ENCODE results near the gene FBLN7. TPM values are rescaled to one million over a fixed set of nuclear protein-coding genes. Genes with fewer than 3 reads are reported as not detected.

FBLN7 gene
- total RNA-seq, 6 experiments from 2014 or later = 1.2 to 5.4 (median 2.9) TPM

GRCh38 chr2:112151701-112152440 lies 13.7 kb downstream of the FBLN7 start:
- TF ChIP-seq CTCF (IDR thresholded peaks at IDR 0.05) = no peak
- TF ChIP-seq POLR2A (IDR thresholded peaks at IDR 0.05) = no peak

GRCh38 chr2:112152476-112153178 lies 14.4 kb downstream of the FBLN7 start:
- Histone ChIP-seq H3K27me3 (no peaks in the 10 kb centered on the region), H3K4me1 (no peaks in the 10 kb centered on the region), H3K9me3 (no peaks in the 10 kb centered on the region), H3K27ac (no peak overlapping the region), H3K4me3 (no peak overlapping the region), H3K36me3 (no peaks in the 10 kb centered on the region)
- intact Hi-C loops (cut with DNase I) = no loop called here
- TF ChIP-seq CTCF (IDR thresholded peaks at IDR 0.05) (no peak), POLR2A (IDR thresholded peaks at IDR 0.05) (no peak)
- 85% methylated on average over 6 of the region's 10 CpGs for WGBS (ENCODE audit: insufficient coverage, low coverage, low lambda C conversion rate, missing lambda C conversion rate)
- DNase-seq (peak in 1 of 3 donors; percentile 15), ATAC-seq (no peak)

More at GRCh38 chr2:112151701-112152440, 13.7 kb downstream of the FBLN7 start:
- H3K27me3 ChIP-seq = no peaks in the 10 kb centered on the region
- no peaks in the 10 kb centered on the region for H3K36me3 ChIP-seq
- no peak overlapping the region for H3K27ac ChIP-seq
- ATAC-seq = no peak
- H3K9me3 ChIP-seq = no peaks in the 10 kb centered on the region
- WGBS (ENCODE audit: insufficient coverage, low coverage, low lambda C conversion rate, missing lambda C conversion rate) = 96% methylated on average over 5 of the region's 18 CpGs
- no peak overlapping the region for H3K4me3 ChIP-seq
- intact Hi-C loops (cut with DNase I) = no loop called here
- no peaks in the 10 kb centered on the region for H3K4me1 ChIP-seq
- DNase-seq = peak in 1 of 3 donors; percentile 26

GRCh38 chr2:112153179-112153490 lies 14.9 kb downstream of the FBLN7 start:
- H3K27me3 ChIP-seq = no peaks in the 10 kb centered on the region

GRCh38 chr2:112153501-112153900 lies 15.3 kb downstream of the FBLN7 start:
- H3K9me3 ChIP-seq = no peaks in the 10 kb centered on the region
- intact Hi-C loops (cut with DNase I) = no loop called here
- H3K4me3 ChIP-seq = no peak overlapping the region
- no peak overlapping the region for H3K27ac ChIP-seq
- H3K36me3 ChIP-seq = no peaks in the 10 kb centered on the region
- no peak for ATAC-seq
- H3K27me3 ChIP-seq = no peaks in the 10 kb centered on the region
- H3K4me1 ChIP-seq = no peaks in the 10 kb centered on the region
- 96% methylated on average over 5 of the region's 10 CpGs for WGBS (ENCODE audit: insufficient coverage, low coverage, low lambda C conversion rate, missing lambda C conversion rate)
- peak in 1 of 3 donors; percentile 19 for DNase-seq
- TF ChIP-seq POLR2A (IDR thresholded peaks at IDR 0.05) (no peak), CTCF (IDR thresholded peaks at IDR 0.05) (no peak)

More at GRCh38 chr2:112153179-112153490, 14.9 kb downstream of the FBLN7 start:
- no peak for TF ChIP-seq CTCF (IDR thresholded peaks at IDR 0.05)
- no peak for TF ChIP-seq POLR2A (IDR thresholded peaks at IDR 0.05)
- Histone ChIP-seq H3K4me3 (no peak overlapping the region), H3K27ac (no peak overlapping the region), H3K4me1 (no peaks in the 10 kb centered on the region), H3K9me3 (no peaks in the 10 kb centered on the region), H3K36me3 (no peaks in the 10 kb centered on the region)
- no peak for ATAC-seq
- intact Hi-C loops (cut with DNase I) = no loop called here
- 100% methylated on average over 5 of the region's 12 CpGs for WGBS (ENCODE audit: insufficient coverage, low coverage, low lambda C conversion rate, missing lambda C conversion rate)
- DNase-seq = no peak

Data from right lobe of liver (tissue), 6 donors.